GM12878 (cell line): ENCODE measurements around the gene ADAMTS14. TPM values are rescaled to one million over a fixed set of nuclear protein-coding genes. Genes with fewer than 3 reads are reported as not detected.

ENCODE experiments used
- ATAC-seq: fragments of 200-7000 bp; cut with Tn5 transposase; 3 replicates; pipeline ENCODE4 v1.9.1; 2020; ENCODE audit warnings: mild to moderate bottlenecking, moderate library complexity
- BruUV-seq: library from RNA; stranded (reverse); fragments of 400-500 nt; replicated peaks from 2 replicates; lab custom pipeline; 2021; lab: Mats Ljungman, UMichigan
- CTCF ChIA-PET: fragments of 300-600 bp; sonication (Branson Sonifier 250); formaldehyde crosslinking; extraction: SDS; loops from one replicate; lab custom pipeline; 2021; ENCODE audit warnings: inconsistent platforms; lab: Yijun Ruan, JAX
- POLR2A ChIA-PET: fragments of 350-600 bp; formaldehyde crosslinking; extraction: SDS; loops from one replicate; lab custom pipeline; 2021; ENCODE audit warnings: inconsistent platforms; lab: Charles Lee
- RAD21 ChIA-PET: fragments of 300-600 bp; sonication (Branson Sonifier 250); formaldehyde crosslinking; loops from one replicate; lab custom pipeline; 2023; ENCODE audit warnings: antibody characterized with exemption; ENCODE audit not compliant: unreplicated experiment; lab: Charles Lee
- SMC1A ChIA-PET: fragments of 300-600 bp; sonication (Branson Sonifier 250); formaldehyde crosslinking; loops from one replicate; lab custom pipeline; 2023; ENCODE audit not compliant: unreplicated experiment, uncharacterized antibody; lab: Charles Lee
- DNase-seq: peaks from one replicate; pipeline ENCODE4 v3.0.0-alpha.2; 2011; ENCODE audit warnings: low read depth, low spot score
- FAIRE-seq: peaks from 3 replicates; lab custom pipeline; 2011; peaks lifted over from hg19 to GRCh38; lab: Jason Lieb, UNC
- H2AFZ ChIP-seq: 2 replicates; pipeline ENCODE4 v1.6.0; 2011; ENCODE audit warnings: low read depth, low read length, control low read depth; ENCODE audit not compliant: control insufficient read depth
- H3K27ac ChIP-seq: 2 replicates; pipeline ENCODE4 v1.5.1; 2011; ENCODE audit warnings: control low read depth; ENCODE audit not compliant: control insufficient read depth, insufficient read depth
- H3K27me3 ChIP-seq, 2 experiments: replicated peaks in 1 of 2; 2 replicates each; pipeline versions ENCODE4 v1.6.0 to v1.6.1; 2011; ENCODE audit warnings: low read length in 1 of 2; ENCODE audit not compliant: control insufficient read depth in 2 of 2, insufficient read depth in 2 of 2
- H3K36me3 ChIP-seq, 2 experiments: 2 replicates each; pipeline ENCODE4 v1.5.1; 2011; ENCODE audit warnings: low read length in 1 of 2; ENCODE audit not compliant: control insufficient read depth in 2 of 2, insufficient read depth in 2 of 2
- H3K4me1 ChIP-seq: 2 replicates; pipeline ENCODE4 v1.6.1; 2011; ENCODE audit warnings: mild to moderate bottlenecking, low read length, moderate library complexity, mixed read lengths; ENCODE audit not compliant: control insufficient read depth, insufficient read depth
- H3K4me2 ChIP-seq: 2 replicates; pipeline ENCODE4 v1.6.0; 2011; ENCODE audit warnings: control low read depth; ENCODE audit not compliant: control insufficient read depth, insufficient read depth
- H3K4me3 ChIP-seq: fragments of 200-600 bp; sonication (generic); 2 replicates; pipeline ENCODE4 v1.5.1; 2016
- H3K79me2 ChIP-seq: 2 replicates; pipeline ENCODE4 v1.6.0; 2011; ENCODE audit warnings: low read length; ENCODE audit not compliant: control insufficient read depth, insufficient read depth
- H3K9ac ChIP-seq: 2 replicates; pipeline ENCODE4 v1.8.0; 2011; ENCODE audit warnings: low read length, control low read depth, mixed read lengths; ENCODE audit not compliant: control insufficient read depth, insufficient read depth
- H3K9me3 ChIP-seq: replicated peaks from 3 replicates; pipeline ENCODE4 v1.5.1; 2011; ENCODE audit warnings: mild to moderate bottlenecking, low read length; ENCODE audit not compliant: control insufficient read depth, insufficient read depth
- H4K20me1 ChIP-seq: 2 replicates; pipeline ENCODE4 v1.6.0; 2011; ENCODE audit not compliant: control insufficient read depth, insufficient read depth
- ATF2 ChIP-seq: IDR thresholded peaks from 2 replicates; pipeline ENCODE4 v1.6.1; 2012; ENCODE audit warnings: low read length, inconsistent platforms
- BCL3 ChIP-seq: IDR thresholded peaks from 2 replicates; pipeline ENCODE4 v1.6.1; 2011; ENCODE audit warnings: borderline replicate concordance, low read depth, mild to moderate bottlenecking, moderate library complexity, low read length; ENCODE audit not compliant: insufficient read depth, poor library complexity, severe bottlenecking
- CBX5 ChIP-seq: sonication (generic); IDR thresholded peaks from 2 replicates; pipeline ENCODE4 v1.6.1; 2016; ENCODE audit warnings: low read depth, moderate library complexity, mild to moderate bottlenecking, inconsistent platforms
- CHD4 ChIP-seq: fragments of 200-600 bp; sonication (generic); IDR thresholded peaks from 2 replicates; pipeline ENCODE4 v1.6.1; 2016; ENCODE audit warnings: mild to moderate bottlenecking
- E2F4 ChIP-seq: IDR thresholded peaks from 2 replicates; pipeline ENCODE4 v1.6.1; 2012; ENCODE audit warnings: low read depth, low read length, improper control_type of control experiment
- HDAC2 ChIP-seq: fragments of 200-600 bp; sonication (generic); IDR thresholded peaks from 2 replicates; pipeline ENCODE4 v1.6.1; 2017
- LARP7 ChIP-seq: fragments of 450-650 bp; IDR thresholded peaks from 2 replicates; pipeline ENCODE4 v1.6.1; 2017; ENCODE audit warnings: mild to moderate bottlenecking
- MLLT1 ChIP-seq: fragments of 450-650 bp; IDR thresholded peaks from 2 replicates; pipeline ENCODE4 v1.6.1; 2016; ENCODE audit warnings: mild to moderate bottlenecking
- NRF1 ChIP-seq: conservative IDR thresholded peaks from 2 replicates; pipeline ENCODE4 v1.6.1; 2011; ENCODE audit warnings: mild to moderate bottlenecking, low read depth, low read length, improper control_type of control experiment
- PAX5 ChIP-seq: IDR thresholded peaks from 2 replicates; pipeline ENCODE4 v1.6.1; 2011; ENCODE audit warnings: low read depth, low read length, borderline replicate concordance
- REST ChIP-seq: IDR thresholded peaks from 2 replicates; pipeline ENCODE4 v1.6.1; 2012; ENCODE audit warnings: mild to moderate bottlenecking, low read depth, low read length
- RUNX3 ChIP-seq: IDR thresholded peaks from 2 replicates; pipeline ENCODE4 v1.6.1; 2012; ENCODE audit warnings: low read length, inconsistent platforms
- STAT3 ChIP-seq: IDR thresholded peaks from 2 replicates; pipeline ENCODE4 v1.6.1; 2011; ENCODE audit warnings: low read depth, low read length, improper control_type of control experiment
- USF1 ChIP-seq: IDR thresholded peaks from 2 replicates; pipeline ENCODE4 v1.6.1; 2011; ENCODE audit warnings: borderline replicate concordance, low read depth, mild to moderate bottlenecking, moderate library complexity, mixed read lengths, low read length; ENCODE audit not compliant: insufficient read depth; ENCODE audit errors: extremely low read length
- ZNF207 ChIP-seq: fragments of 450-650 bp; IDR thresholded peaks from 2 replicates; pipeline ENCODE4 v1.6.1; 2014; ENCODE audit warnings: antibody characterized with exemption, mild to moderate bottlenecking, borderline replicate concordance
- ZNF274 ChIP-seq: IDR thresholded peaks from one replicate; pipeline ENCODE4 v1.8.0; 2011; ENCODE audit not compliant: insufficient read length, insufficient read depth
- WGBS: methylation state at CpG from one replicate; pipeline ENCODE4 v1.1.6; 2016; ENCODE audit warnings: low lambda C conversion rate; ENCODE audit not compliant: insufficient replicate concordance, insufficient coverage; ENCODE audit errors: missing lambda C conversion rate; 5-methylcytosine and 5-hydroxymethylcytosine counted together
- in situ Hi-C: fragments of 300-500 bp; cut with MboI; formaldehyde crosslinking; loops from 9 replicates; pipeline ENCODE4 v1.14.3; 2018; ENCODE audit warnings: mixed read lengths
- intact Hi-C: fragments of 100-400 bp; cut with micrococcal nuclease; formaldehyde crosslinking; loops from one replicate; pipeline ENCODE4 v1.14.2; 2022; ENCODE audit not compliant: unreplicated experiment
- polyA plus RNA-seq, 11 experiments: library from polyadenylated mRNA; depleted of rRNA in 4 of 11; unstranded in 6 of 11; stranded (reverse) in 5 of 11; fragments of >200 nt; fragmentation: Nextera tagmentation in 4 of 11; fragmentation: Illumina TruSeq in 1 of 11; extraction: Ambion mirVana in 4 of 11; extraction: Trizol in 1 of 11; gene quantifications; 1 replicate in 1 of 11; 2 replicates in 10 of 11; pipeline versions ENCODE4 v1.2.1 to v1.2.3, GENCODE V29; 2011 to 2016; ENCODE audit warnings: inconsistent platforms in 2 of 11, missing spikeins in 2 of 11, low read depth in 1 of 11
- total RNA-seq, 4 experiments: library from RNA; depleted of rRNA in 3 of 4; stranded (reverse); fragments of >200 nt in 3 of 4; fragmentation: Illumina TruSeq in 1 of 4; extraction: Trizol in 1 of 4; gene quantifications; 2 replicates each; pipeline versions ENCODE4 v1.2.1 to v1.2.3, GENCODE V29; 2013 to 2021

The ADAMTS14 gene
- total and polyA plus RNA-seq, 10 of the 15 experiments (the other 5 are each of a cell fraction or from before 2014, with no cell fraction given): 0.03 to 0.05 TPM; not detected in 8

GRCh38 chr10:70684374-70684773, 12.1 kb downstream of the ADAMTS14 start:
- in situ Hi-C loops (no loop called here), intact Hi-C loops (no loop called here)
- H3K36me3 ChIP-seq: no peaks in the 10 kb centered on the region
- no peaks in the 10 kb centered on the region for H3K9me3 ChIP-seq
- POLR2A ChIA-PET: no interaction called here
- no peaks in the 10 kb centered on the region for H4K20me1 ChIP-seq
- H3K27ac ChIP-seq: no peak overlapping the region
- DNase-seq (no peak), ATAC-seq (no peak), FAIRE-seq (no peak)
- no peak overlapping the region for H3K4me2 ChIP-seq
- no peak overlapping the region for H3K9ac ChIP-seq
- SMC1A ChIA-PET: no interaction called here
- CTCF ChIA-PET: no interaction called here
- RAD21 ChIA-PET: no interaction called here
- BruUV-seq: no TSS peak
- no peak overlapping the region for H2AFZ ChIP-seq
- 41% methylated on average over 3 of the region's 3 CpGs for WGBS
- H3K79me2 ChIP-seq: no peaks in the 10 kb centered on the region
- no peaks in the 10 kb centered on the region for H3K27me3 ChIP-seq
- peaks cover 10% of the 10 kb centered on the region for H3K4me1 ChIP-seq
- no peak overlapping the region for H3K4me3 ChIP-seq
- TF ChIP-seq STAT3: no peak
- no peak for TF ChIP-seq LARP7
- no peak for TF ChIP-seq CHD4
- no peak for TF ChIP-seq HDAC2
- TF ChIP-seq ZNF274: no peak
- TF ChIP-seq PAX5: no peak
- no peak for TF ChIP-seq REST
- TF ChIP-seq USF1: no peak
- no peak for TF ChIP-seq BCL3
- no peak for TF ChIP-seq E2F4
- no peak for TF ChIP-seq NRF1
- no peak for TF ChIP-seq ZNF207
- TF ChIP-seq ATF2: no peak
- TF ChIP-seq CBX5: no peak
- no peak for TF ChIP-seq RUNX3
- TF ChIP-seq MLLT1: no peak
